GM12878 (cell line): ENCODE data around the gene ASRGL1. TPM values are rescaled to one million over a fixed set of nuclear protein-coding genes. Genes with fewer than 3 reads are reported as not detected.

ENCODE experiments used
- ATAC-seq: fragments of 200-7000 bp; cut with Tn5 transposase; 3 replicates; pipeline ENCODE4 v1.9.1; 2020; ENCODE audit warnings: mild to moderate bottlenecking, moderate library complexity
- BruUV-seq: library from RNA; stranded (reverse); fragments of 400-500 nt; replicated peaks from 2 replicates; lab custom pipeline; 2021; lab: Mats Ljungman, UMichigan
- CTCF ChIA-PET: fragments of 300-600 bp; sonication (Branson Sonifier 250); formaldehyde crosslinking; extraction: SDS; loops from one replicate; lab custom pipeline; 2021; ENCODE audit warnings: inconsistent platforms; lab: Yijun Ruan, JAX
- POLR2A ChIA-PET: fragments of 350-600 bp; formaldehyde crosslinking; extraction: SDS; loops from one replicate; lab custom pipeline; 2021; ENCODE audit warnings: inconsistent platforms; lab: Charles Lee
- RAD21 ChIA-PET: fragments of 300-600 bp; sonication (Branson Sonifier 250); formaldehyde crosslinking; loops from one replicate; lab custom pipeline; 2023; ENCODE audit warnings: antibody characterized with exemption; ENCODE audit not compliant: unreplicated experiment; lab: Charles Lee
- SMC1A ChIA-PET: fragments of 300-600 bp; sonication (Branson Sonifier 250); formaldehyde crosslinking; loops from one replicate; lab custom pipeline; 2023; ENCODE audit not compliant: unreplicated experiment, uncharacterized antibody; lab: Charles Lee
- DNase-seq: peaks from one replicate; pipeline ENCODE4 v3.0.0-alpha.2; 2011; ENCODE audit warnings: low read depth, low spot score
- FAIRE-seq: peaks from 3 replicates; lab custom pipeline; 2011; peaks lifted over from hg19 to GRCh38; lab: Jason Lieb, UNC
- H2AFZ ChIP-seq: 2 replicates; pipeline ENCODE4 v1.6.0; 2011; ENCODE audit warnings: low read depth, low read length, control low read depth; ENCODE audit not compliant: control insufficient read depth
- H3K27ac ChIP-seq: 2 replicates; pipeline ENCODE4 v1.5.1; 2011; ENCODE audit warnings: control low read depth; ENCODE audit not compliant: control insufficient read depth, insufficient read depth
- H3K27me3 ChIP-seq, 2 experiments: replicated peaks in 1 of 2; 2 replicates each; pipeline versions ENCODE4 v1.6.0 to v1.6.1; 2011; ENCODE audit warnings: low read length in 1 of 2; ENCODE audit not compliant: control insufficient read depth in 2 of 2, insufficient read depth in 2 of 2
- H3K36me3 ChIP-seq, 2 experiments: 2 replicates each; pipeline ENCODE4 v1.5.1; 2011; ENCODE audit warnings: low read length in 1 of 2; ENCODE audit not compliant: control insufficient read depth in 2 of 2, insufficient read depth in 2 of 2
- H3K4me1 ChIP-seq: 2 replicates; pipeline ENCODE4 v1.6.1; 2011; ENCODE audit warnings: mild to moderate bottlenecking, low read length, moderate library complexity, mixed read lengths; ENCODE audit not compliant: control insufficient read depth, insufficient read depth
- H3K4me2 ChIP-seq: 2 replicates; pipeline ENCODE4 v1.6.0; 2011; ENCODE audit warnings: control low read depth; ENCODE audit not compliant: control insufficient read depth, insufficient read depth
- H3K4me3 ChIP-seq: fragments of 200-600 bp; sonication (generic); 2 replicates; pipeline ENCODE4 v1.5.1; 2016
- H3K79me2 ChIP-seq: 2 replicates; pipeline ENCODE4 v1.6.0; 2011; ENCODE audit warnings: low read length; ENCODE audit not compliant: control insufficient read depth, insufficient read depth
- H3K9ac ChIP-seq: 2 replicates; pipeline ENCODE4 v1.8.0; 2011; ENCODE audit warnings: low read length, control low read depth, mixed read lengths; ENCODE audit not compliant: control insufficient read depth, insufficient read depth
- H3K9me3 ChIP-seq: replicated peaks from 3 replicates; pipeline ENCODE4 v1.5.1; 2011; ENCODE audit warnings: mild to moderate bottlenecking, low read length; ENCODE audit not compliant: control insufficient read depth, insufficient read depth
- H4K20me1 ChIP-seq: 2 replicates; pipeline ENCODE4 v1.6.0; 2011; ENCODE audit not compliant: control insufficient read depth, insufficient read depth
- ATF7 ChIP-seq: fragments of 450-650 bp; IDR thresholded peaks from 2 replicates; pipeline ENCODE4 v1.6.1; 2016; ENCODE audit warnings: low read depth, mild to moderate bottlenecking
- BCL11A ChIP-seq: IDR thresholded peaks from 2 replicates; pipeline ENCODE4 v1.6.1; 2011; ENCODE audit warnings: low read depth, low read length
- BMI1 ChIP-seq: fragments of 450-650 bp; IDR thresholded peaks from 2 replicates; pipeline ENCODE4 v1.6.1; 2016; ENCODE audit warnings: mild to moderate bottlenecking, moderate library complexity, borderline replicate concordance
- CHD2 ChIP-seq: IDR thresholded peaks from 2 replicates; pipeline ENCODE4 v1.6.1; 2011; ENCODE audit warnings: low read depth, low read length, improper control_type of control experiment, borderline replicate concordance
- GATAD2B ChIP-seq: fragments of 450-650 bp; conservative IDR thresholded peaks from 2 replicates; pipeline ENCODE4 v1.6.1; 2017; ENCODE audit warnings: low read depth, mild to moderate bottlenecking, moderate library complexity
- IRF3 ChIP-seq: fragments of 450-650 bp; IDR thresholded peaks from 2 replicates; pipeline ENCODE4 v1.6.1; 2014; ENCODE audit warnings: mild to moderate bottlenecking
- NBN ChIP-seq: fragments of 450-650 bp; IDR thresholded peaks from 2 replicates; pipeline ENCODE4 v1.6.1; 2016
- PAX5 ChIP-seq: IDR thresholded peaks from 2 replicates; pipeline ENCODE4 v1.6.1; 2011; ENCODE audit warnings: low read depth, low read length, borderline replicate concordance
- PAX8 ChIP-seq: fragments of 450-650 bp; IDR thresholded peaks from 2 replicates; pipeline ENCODE4 v1.6.1; 2017; ENCODE audit warnings: mild to moderate bottlenecking, moderate library complexity
- POLR2AphosphoS5 ChIP-seq: IDR thresholded peaks from 2 replicates; pipeline ENCODE4 v1.6.1; 2011; ENCODE audit warnings: mild to moderate bottlenecking, low read length, inconsistent platforms
- RAD51 ChIP-seq: fragments of 450-650 bp; IDR thresholded peaks from 2 replicates; pipeline ENCODE4 v1.6.1; 2016; ENCODE audit warnings: moderate library complexity, mild to moderate bottlenecking, inconsistent platforms
- SREBF1 ChIP-seq: IDR thresholded peaks from 2 replicates; pipeline ENCODE4 v1.6.1; 2012; ENCODE audit warnings: mild to moderate bottlenecking, low read length
- YY1 ChIP-seq: IDR thresholded peaks from 2 replicates; pipeline ENCODE4 v1.6.1; 2011; ENCODE audit warnings: low read depth, mild to moderate bottlenecking, low read length
- ZNF24 ChIP-seq: fragments of 450-650 bp; IDR thresholded peaks from 2 replicates; pipeline ENCODE4 v1.6.1; 2017; ENCODE audit warnings: antibody characterized with exemption, mild to moderate bottlenecking
- WGBS: methylation state at CpG from one replicate; pipeline ENCODE4 v1.1.6; 2016; ENCODE audit warnings: low lambda C conversion rate; ENCODE audit not compliant: insufficient replicate concordance, insufficient coverage; ENCODE audit errors: missing lambda C conversion rate; 5-methylcytosine and 5-hydroxymethylcytosine counted together
- in situ Hi-C: fragments of 300-500 bp; cut with MboI; formaldehyde crosslinking; loops from 9 replicates; pipeline ENCODE4 v1.14.3; 2018; ENCODE audit warnings: mixed read lengths
- intact Hi-C: fragments of 100-400 bp; cut with micrococcal nuclease; formaldehyde crosslinking; loops from one replicate; pipeline ENCODE4 v1.14.2; 2022; ENCODE audit not compliant: unreplicated experiment
- polyA plus RNA-seq, 11 experiments: library from polyadenylated mRNA; depleted of rRNA in 4 of 11; unstranded in 6 of 11; stranded (reverse) in 5 of 11; fragments of >200 nt; fragmentation: Nextera tagmentation in 4 of 11; fragmentation: Illumina TruSeq in 1 of 11; extraction: Ambion mirVana in 4 of 11; extraction: Trizol in 1 of 11; gene quantifications; 1 replicate in 1 of 11; 2 replicates in 10 of 11; pipeline versions ENCODE4 v1.2.1 to v1.2.3, GENCODE V29; 2011 to 2016; ENCODE audit warnings: inconsistent platforms in 2 of 11, missing spikeins in 2 of 11, low read depth in 1 of 11
- total RNA-seq, 4 experiments: library from RNA; depleted of rRNA in 3 of 4; stranded (reverse); fragments of >200 nt in 3 of 4; fragmentation: Illumina TruSeq in 1 of 4; extraction: Trizol in 1 of 4; gene quantifications; 2 replicates each; pipeline versions ENCODE4 v1.2.1 to v1.2.3, GENCODE V29; 2013 to 2021

Gene ASRGL1
- total and polyA plus RNA-seq, 10 of the 15 experiments (the other 5 are each of a cell fraction or from before 2014, with no cell fraction given): 0.97 to 24.5 (median 4.8) TPM

DNA sequence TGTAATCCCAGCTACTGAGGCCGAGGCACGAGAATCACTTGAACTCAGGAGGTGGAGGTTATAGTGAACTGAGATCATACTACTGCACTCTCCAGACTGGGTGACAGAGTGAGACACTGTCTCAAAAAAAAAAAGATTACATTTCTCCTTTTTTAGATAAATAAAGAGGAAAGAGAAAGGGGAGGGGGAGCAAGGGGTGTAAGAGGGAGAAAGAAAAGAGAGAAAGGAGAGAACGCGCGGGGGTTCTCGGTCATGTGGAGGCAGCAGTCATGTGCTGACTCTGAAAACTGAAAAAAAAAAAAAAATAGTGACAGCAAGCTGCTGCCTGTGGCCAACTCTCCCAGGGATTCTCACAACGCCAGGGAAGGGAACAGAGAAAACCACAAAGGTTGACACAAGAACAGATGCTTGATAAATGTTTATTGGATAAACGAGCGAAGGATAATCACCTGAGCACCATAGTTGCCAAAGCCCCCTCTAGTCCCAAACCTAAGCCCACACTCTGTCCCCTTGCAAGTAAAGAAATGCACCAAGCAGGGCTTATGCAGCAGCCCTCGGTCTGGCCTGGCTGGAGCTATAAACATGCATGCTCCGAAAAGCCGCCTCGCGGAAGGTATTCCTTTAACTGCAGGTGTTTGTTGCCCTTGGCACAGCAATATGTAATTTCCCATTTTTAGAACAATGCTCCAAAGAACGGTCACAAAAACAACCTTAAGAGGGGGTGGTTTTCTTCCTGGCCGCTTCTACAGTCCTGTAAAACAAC lies 96.1 kb downstream of the ASRGL1 start:
- Histone ChIP-seq H3K79me2 (no peaks in the 10 kb centered on the region), H3K4me1 (no peaks in the 10 kb centered on the region), H3K4me3 (no peak overlapping the region), H3K9me3 (no peaks in the 10 kb centered on the region), H3K4me2 (no peak overlapping the region), H3K27me3 (no peaks in the 10 kb centered on the region), H3K27ac (no peak overlapping the region), H4K20me1 (no peaks in the 10 kb centered on the region), H3K36me3 (no peaks in the 10 kb centered on the region), H3K9ac (no peak overlapping the region), H2AFZ (no peak overlapping the region)
- FAIRE-seq (no peak), DNase-seq (no peak), ATAC-seq (no peak)
- ChIA-PET CTCF (interaction anchor here (1.0 to 1.3 kb wide), 2 partner anchors 9 to 11 kb away, joined by 4 to 8 read pairs; no protein-coding TSS in a partner anchor), POLR2A (interaction anchor here (0.7 kb wide), 1 partner anchor 833 kb away, joined by 7 read pairs; no protein-coding TSS in a partner anchor), SMC1A (no interaction called here), RAD21 (interaction anchor here (0.8 kb wide), 1 partner anchor 9 kb away, joined by 4 read pairs; no protein-coding TSS in a partner anchor)
- intact Hi-C loops: no loop called here
- no TSS peak for BruUV-seq
- 50% methylated on average over 12 of the region's 16 CpGs for WGBS
- in situ Hi-C loops: no loop called here
- TF ChIP-seq RAD51 (peak; percentile 85), YY1 (no peak)

DNA sequence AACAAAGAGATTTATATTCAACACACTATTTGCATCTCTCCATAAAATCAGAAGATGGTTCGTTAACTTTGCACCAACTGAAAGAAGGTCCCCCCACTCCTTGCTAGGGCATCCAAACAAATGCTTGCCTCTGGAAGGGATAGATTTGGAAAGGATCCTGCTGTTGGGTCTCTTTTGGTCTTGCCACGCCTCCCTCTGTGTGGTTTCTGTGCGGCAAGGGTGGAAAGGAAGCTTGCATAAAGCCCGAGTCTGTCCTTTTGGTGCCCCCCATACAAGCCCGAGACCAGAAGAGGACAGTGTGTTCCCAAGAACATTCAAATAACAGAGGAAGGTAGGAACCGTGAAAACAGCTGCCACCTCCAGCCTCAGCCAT lies 96.6 kb downstream of the ASRGL1 start:
- no peaks in the 10 kb centered on the region for H3K79me2 ChIP-seq
- 27% methylated on average over 6 of the region's 6 CpGs for WGBS
- ChIA-PET POLR2A (no interaction called here), SMC1A (no interaction called here), RAD21 (no interaction called here), CTCF (interaction anchor here (0.6 to 1.3 kb wide), 2 partner anchors 10 to 11 kb away, joined by 3 to 4 read pairs; no protein-coding TSS in a partner anchor)
- no peaks in the 10 kb centered on the region for H3K36me3 ChIP-seq
- H3K9me3 ChIP-seq: no peaks in the 10 kb centered on the region
- no peak overlapping the region for H2AFZ ChIP-seq
- no peaks in the 10 kb centered on the region for H3K4me1 ChIP-seq
- in situ Hi-C loops (no loop called here), intact Hi-C loops (no loop called here)
- no peaks in the 10 kb centered on the region for H4K20me1 ChIP-seq
- no peak overlapping the region for H3K27ac ChIP-seq
- no peaks in the 10 kb centered on the region for H3K27me3 ChIP-seq
- DNase-seq (no peak), FAIRE-seq (no peak), ATAC-seq (no peak)
- BruUV-seq: no TSS peak
- H3K4me3 ChIP-seq: no peak overlapping the region
- H3K9ac ChIP-seq: no peak overlapping the region
- H3K4me2 ChIP-seq: no peak overlapping the region
- no peak for TF ChIP-seq ZNF24
- no peak for TF ChIP-seq BMI1
- TF ChIP-seq IRF3: no peak
- TF ChIP-seq CHD2: no peak
- TF ChIP-seq SREBF1: no peak
- TF ChIP-seq GATAD2B: no peak
- no peak for TF ChIP-seq PAX5
- no peak for TF ChIP-seq NBN
- TF ChIP-seq PAX8: no peak
- TF ChIP-seq POLR2AphosphoS5: no peak
- TF ChIP-seq BCL11A: no peak
- no peak for TF ChIP-seq ATF7
